Midbrain (tissue), 1 donor: ENCODE data around the gene GPRC5B.

Experiments
- DNase-seq: peaks from one replicate; lab custom pipeline; 2025; lab: John Stamatoyannopoulos, UW

Gene GPRC5B

DNA sequence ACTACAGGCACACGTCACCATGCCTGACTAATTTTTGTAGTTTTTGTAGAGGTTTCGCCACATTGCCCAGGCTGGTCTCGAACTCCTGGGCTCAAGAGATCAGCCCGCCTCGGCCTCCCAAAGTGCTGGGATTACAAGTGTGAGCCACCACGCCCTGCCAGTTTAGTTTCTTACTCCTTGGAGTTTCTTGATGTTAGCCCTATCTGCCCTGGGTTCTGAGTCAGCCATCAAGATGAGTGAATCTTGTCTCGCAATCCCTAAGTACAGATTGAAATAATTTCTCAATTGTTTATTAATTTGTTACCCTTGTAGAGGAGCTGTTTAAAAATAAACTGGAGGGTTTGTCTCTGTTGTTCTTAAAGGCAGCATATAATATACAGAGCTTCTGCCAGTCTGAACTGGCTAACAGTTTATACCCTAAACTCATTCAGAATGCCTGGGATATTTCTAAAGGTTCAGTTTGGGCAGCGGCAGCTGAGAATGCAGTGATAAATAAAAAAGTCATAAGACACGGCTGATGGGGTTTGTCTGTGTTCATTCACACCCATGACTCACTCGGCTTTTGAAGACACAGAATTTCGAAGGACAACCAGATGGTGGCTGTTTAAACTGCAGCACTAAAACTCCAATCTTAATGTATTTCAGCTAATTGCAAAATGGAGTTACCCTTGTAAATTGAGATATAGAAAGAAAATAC is 39.6 kb downstream of the GPRC5B start:
- no peak for DNase-seq

DNA sequence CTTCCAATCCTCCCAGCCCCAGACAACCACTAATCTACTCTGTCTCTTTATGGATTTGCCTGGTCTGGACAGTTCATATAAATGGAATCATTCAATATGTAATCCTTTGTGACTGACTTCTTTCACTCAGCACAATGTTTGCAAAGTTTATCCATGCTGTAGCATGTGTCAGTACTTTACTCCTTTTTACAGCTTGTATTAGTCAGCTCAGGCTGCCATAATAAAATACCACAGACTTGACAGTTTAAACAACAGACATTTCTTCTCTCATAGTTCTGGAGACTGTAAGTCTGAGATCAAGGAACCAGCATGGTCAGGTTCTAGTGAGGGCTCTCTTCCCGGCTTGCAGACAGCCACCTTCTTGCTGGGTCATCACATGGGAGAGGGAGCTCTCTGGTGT is 41.3 kb downstream of the GPRC5B start:
- no peak for DNase-seq

DNA sequence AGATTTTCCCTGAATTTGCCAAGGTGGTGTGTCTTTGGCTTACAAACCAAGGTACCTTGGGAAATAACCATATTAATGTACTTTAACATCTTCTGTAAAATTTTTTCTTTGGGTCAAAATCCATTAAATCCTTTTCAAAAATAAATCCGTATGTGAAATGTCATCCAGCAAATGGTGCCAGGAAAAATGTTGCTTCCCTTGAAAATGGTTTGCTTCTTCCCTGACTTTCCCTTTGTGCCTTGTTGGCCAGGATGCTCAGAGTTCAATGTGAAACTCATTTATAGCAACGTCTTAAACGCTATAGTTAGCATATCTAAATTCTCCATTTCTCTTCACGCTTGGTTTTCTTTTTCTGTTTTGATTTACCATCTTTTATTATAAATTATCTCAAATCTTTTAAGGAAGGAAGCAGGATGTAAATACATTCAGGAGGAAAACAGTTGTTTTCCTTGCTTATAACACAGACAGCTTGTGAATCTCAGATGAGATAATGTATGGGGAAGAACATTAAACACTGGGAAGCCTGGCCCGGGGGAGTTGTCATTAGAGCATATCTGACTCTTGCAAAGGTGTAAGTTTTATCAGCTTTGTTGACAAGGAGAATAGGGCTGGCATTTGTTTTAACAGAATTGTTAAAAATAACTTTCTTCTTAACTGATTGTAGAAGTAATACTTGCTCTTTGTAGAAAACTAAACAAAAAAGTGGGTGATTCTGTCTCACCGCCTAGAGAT is 42.1 kb downstream of the GPRC5B start:
- DNase-seq: no peak

DNA sequence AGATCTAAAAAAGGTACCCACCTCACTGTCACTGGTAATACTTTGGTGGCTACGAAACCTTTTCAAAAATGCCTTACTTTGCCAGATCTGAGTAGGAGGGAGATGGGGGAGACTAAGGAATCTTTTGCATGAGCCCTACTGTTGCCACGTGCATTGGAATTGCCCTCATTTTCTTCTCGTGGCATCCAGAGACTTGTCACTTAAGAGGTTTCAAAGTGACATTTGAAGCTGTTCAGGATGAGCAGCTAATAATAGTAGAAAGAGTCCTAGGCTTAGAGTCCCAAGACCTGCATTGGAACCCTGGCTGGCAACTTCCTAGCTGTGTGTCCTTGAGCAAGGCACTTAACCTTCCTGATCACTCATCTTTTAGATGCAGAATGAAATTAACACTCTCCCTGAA is 43.5 kb downstream of the GPRC5B start:
- no peak for DNase-seq

DNA sequence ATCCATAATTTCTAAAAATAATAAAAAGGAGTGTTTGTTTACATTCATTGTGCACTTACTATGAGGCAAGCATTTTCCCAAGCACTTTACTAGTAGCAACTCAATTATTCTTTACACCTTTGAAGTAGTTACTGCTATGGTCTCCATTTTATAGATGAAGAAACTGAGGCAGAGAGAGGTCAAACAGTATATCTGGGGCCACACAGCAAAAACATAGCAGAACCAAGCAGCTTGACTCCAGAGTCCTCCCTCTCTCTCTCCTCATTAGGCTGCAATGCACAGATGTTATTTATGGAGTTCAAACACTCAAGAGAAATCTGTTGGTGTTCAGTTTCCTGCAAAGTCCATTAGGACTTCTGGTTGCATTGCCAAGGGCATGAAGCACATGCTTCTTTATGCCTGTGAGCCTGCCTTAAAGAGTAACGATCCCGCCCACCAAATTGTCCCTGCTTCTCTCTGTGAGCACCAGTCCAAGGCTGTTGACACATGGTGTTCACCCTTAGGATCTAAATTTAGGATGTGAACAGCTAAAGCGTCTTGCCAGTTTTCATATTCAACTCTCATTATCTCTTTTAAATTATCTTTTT is 44.0 kb downstream of the GPRC5B start:
- DNase-seq: no peak

DNA sequence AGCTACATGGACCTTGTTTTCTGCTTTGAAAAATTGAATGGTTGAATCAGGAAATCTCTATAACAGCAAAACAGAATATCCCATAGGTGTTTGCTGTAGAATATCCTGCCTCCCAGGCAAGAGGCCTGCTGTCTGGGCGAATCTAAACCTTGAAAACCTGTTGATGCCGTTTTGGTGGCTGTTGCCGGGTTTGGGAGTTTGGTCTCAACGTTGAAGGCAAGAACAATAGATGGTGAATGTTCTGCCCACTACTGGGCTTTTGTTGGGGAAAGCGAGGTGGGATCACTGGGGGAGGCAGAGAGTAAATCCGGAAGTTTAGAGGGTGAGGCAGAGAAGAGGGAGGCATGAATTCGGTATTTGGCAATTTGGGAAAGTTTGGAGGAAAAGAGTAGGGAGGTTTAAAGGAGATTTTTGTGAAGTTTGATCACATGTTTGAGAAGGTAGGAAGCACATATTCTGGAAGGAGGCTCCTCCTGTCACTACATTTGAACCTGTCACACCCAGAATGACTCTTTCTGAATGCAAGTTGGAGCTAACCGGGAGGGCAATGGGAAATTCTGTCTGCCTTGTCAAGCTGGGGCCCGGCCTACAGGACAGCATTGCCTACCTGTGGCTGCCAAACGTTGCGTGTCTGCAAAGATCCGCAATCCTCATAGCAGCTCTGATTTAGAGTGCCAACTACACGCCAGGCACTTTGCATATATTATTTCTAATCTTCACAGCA is 46.5 kb downstream of the GPRC5B start:
- no peak for DNase-seq

DNA sequence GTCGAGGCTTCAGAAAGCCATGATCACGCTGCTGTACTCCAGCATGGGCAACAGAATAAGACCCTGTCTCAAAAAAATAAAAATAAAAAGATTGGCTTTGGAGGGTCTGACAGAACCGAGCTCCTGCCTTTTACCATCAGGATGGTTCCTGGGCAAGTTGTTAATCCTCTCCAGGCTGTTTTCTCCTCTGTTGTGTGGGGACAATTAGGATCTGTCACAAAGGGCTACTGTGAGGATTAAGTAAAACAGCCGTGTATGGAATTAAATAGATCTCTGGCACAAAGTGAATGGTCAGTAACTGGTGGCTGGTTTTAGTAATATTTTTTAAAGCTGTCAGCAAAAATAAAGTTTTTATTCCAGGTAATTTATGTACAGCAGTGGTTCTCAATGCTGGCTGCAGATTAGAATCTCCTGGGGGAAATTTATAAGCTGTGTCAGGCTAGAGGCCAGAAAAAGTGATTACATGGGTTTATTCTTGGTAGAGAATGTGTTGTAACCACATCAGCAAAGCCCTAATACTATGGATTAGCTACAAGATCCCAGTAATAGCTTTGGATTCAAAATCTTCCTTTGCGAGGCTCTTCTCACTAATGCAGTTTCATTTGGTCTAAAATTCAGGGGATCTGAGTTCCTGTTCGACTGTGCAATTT is 47.2 kb downstream of the GPRC5B start:
- peak; percentile 63 for DNase-seq

DNA sequence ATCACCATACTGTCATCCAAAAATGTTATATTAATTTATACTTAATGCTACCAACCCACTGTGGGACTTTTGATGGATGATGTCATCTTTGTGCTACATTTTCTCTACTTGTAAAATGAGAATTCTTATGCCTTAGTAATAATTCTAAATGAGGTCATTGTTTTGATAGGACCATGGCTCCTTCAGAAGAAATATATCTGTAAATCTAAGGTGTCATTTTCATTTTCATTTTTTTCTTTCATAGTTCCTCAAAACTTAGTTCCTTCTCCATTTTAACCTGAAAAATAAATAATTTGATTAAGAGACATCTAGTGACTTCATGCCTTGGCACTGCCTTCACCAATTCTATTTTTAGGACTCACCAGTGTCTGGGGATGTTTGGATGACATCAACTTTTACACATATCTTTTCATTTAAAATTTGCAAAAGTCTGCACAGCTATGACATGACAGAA is 48.7 kb downstream of the GPRC5B start:
- no peak for DNase-seq

DNA sequence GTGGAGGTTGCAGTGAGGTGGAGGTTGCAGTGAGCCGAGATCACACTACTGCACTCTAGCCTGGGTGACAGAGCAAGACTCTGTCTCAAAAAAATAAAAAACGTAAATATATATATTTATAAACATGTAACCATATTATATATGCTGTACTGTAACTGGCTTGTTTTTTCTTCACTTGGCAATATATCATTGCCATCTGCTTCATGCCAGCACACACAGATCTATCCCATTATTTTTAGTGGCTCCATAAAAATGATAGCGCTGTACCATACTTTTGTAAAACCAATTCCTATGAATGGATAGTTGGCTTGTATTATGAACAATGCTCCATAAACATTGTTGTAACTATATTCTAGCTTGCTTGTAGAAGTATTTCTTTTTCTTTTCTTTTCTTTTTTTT is 49.5 kb downstream of the GPRC5B start:
- DNase-seq: no peak

DNA sequence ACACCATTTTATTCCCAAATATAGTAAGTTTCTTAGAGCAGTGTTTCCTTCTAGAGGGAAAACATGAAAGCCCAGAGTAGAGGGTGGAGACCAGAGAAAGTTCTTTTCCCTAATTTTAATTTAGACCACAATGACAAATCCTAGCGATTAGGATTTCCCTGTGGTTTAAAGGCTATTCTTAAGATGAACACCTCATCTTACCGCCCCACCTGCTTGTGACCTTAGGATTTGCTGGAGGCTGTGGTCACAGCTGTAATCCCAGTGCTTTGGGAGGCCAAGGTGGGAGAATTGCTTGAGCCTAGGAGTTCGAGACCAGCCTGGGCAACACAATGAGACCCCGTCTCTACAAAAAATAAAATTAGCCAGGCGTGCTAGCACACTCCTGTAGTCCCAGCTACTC is 51.1 kb downstream of the GPRC5B start:
- DNase-seq: no peak

DNA sequence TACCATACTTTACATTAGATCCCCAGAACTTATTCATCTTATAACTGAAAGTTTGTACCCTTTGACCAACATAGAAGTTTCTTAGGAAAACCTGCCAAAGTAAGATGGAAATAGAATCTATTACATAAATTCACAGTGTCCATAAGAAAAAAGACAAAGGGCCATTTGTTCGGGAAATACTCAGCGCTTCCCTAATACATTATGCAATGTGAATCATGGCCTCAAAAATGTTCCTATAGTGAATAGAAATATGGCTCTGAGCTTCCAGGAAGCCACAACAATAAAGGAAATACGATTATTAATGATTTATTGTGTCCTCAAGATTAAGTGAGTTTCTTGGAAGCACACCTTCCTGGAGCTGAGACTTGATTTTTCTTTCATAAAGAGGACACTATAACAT is 51.5 kb downstream of the GPRC5B start:
- DNase-seq: no peak

DNA sequence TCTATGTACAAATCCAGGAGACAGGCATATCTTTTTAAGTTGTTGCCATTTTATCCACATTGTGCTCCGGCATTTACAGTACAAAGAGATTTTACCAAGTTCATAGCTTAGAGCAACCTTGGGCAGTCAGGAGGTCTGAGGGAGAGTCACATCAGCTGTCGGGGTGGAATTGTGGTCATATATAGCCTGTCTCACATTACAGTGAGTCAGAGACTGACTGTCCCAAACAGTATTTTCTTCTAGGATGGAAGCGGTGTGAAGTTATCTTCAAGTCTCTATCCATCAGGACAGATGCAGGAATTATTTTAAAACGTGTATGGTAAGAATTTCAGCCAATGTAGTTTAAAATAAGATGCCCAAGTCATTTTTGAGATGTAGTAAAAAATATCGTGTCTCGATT is 53.0 kb downstream of the GPRC5B start:
- DNase-seq: no peak

DNA sequence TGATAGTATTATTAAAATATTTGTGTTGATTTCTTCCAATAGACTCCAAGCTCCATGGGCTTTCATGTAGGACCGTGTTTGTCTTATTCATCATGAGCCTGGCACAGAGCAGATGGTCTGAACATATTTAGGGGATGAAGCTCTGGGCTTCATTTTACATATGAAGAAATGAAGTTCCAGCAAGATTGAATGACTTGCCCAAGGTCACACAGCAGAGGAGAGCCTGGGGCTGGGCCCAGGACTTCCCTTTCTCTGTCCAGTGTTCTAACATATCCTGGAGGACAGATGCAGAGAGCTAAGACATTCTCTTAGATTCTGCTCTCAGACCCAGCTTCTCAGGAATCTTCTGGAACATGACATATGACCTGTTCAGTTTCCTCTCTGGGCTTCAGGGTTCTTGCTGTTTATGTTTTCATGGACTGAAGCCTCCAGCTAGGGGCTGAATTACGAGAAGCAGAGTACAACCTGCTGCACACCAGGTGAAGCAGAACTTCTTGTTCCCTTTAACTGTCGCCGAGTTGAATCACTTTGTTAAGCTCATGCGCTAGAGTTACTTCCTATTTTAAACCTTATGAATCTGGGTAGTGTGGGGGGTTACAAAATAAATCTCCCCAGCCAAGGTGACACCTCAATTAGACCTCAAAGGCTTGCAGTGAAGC is 53.6 kb downstream of the GPRC5B start:
- DNase-seq: no peak

DNA sequence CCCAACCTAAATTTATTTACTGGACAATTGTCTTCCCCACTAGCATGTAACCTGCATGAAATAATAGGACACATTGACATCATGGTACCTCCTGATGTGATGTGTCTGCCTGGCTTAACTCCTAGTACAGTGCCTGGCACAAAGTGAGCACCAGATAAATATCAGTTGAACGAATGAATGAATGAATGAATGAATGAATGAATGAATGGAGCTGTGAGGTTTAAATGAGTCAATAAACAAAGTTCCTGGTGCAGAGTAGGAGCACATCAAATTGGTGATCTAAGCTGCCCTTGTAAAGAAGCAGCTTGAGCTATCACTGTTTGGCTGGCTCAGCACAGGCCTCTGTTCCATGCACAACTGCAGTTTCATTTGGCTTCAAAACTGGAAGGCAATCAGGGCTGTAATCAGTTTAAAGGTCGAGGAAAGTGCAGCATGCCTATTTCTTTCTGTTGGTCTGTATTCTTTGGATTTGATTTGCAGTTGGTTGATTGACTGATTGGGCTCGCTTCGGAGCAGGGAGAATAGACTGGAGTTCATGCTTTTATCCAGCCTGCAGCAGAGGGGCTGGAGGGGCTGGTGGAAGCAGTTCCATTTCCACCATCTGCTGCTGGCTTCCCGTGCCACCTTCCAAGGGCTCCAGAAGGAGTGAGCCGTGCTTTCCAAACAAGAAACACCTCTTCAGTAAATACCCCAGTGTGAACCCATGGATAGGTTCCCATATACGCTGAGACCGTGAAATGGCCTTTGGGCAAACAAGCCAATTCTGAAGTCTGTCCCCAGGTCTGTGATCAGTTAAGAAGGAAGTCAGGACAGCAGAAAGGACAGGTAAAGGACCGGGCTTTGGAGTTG is 54.6 kb downstream of the GPRC5B start:
- DNase-seq: no peak

DNA sequence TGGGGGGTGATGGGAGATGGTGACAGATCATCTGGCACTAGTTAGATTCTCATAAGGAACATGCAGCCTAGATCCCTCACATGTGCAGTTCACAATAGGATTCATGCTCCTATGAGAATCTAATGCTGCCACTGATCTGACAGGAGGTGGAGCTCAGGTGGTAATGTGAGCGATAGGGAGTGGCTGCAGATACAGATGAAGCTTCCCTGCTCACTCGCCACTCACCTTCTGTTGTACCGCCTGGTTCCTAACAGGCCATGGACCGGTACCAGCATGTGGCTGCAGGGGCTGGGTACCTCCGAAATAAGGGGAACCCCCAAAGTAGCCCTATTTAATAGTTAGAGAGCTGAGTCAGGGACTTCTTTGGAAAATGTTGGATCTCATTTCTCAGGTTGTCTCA is 60.4 kb downstream of the GPRC5B start:
- DNase-seq: no peak

DNA sequence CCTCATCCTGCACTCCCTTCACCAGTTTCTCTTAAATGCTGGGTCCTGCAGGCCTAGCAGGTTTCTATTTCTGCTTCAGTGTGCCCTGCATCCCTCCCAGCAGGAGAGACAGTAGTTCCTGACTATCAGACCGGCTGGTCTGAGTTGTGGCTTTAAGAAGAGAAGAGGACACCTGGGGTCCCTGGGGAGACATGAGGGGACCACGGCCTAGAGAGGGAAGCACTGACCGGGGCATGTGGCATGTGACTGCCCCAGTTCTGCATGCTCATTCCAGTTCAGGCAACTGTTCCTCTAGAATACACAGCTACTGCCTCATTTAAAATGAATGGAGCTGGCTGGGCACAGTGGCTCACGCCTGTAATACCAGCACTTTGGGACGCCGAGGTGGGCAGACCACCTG is 61.3 kb downstream of the GPRC5B start:
- DNase-seq: no peak

DNA sequence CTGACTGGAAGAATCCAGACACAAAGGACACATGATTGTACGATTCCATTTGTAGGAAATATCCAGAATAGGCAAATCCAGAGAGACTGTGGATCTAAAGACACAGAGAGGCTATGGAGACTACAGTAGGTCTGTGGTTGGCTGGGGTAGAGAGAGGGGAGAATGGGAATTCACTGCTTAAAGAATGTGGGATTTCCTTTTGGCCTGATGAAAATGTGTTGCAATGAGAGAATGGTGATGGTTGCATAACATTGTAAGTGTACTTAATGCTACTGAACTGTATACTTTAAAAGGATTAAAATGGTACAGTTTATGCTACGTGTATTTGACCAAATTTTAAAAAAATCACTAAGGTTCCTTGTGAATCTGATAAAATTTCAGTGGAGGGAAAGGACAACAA is 62.1 kb downstream of the GPRC5B start:
- DNase-seq: no peak

DNA sequence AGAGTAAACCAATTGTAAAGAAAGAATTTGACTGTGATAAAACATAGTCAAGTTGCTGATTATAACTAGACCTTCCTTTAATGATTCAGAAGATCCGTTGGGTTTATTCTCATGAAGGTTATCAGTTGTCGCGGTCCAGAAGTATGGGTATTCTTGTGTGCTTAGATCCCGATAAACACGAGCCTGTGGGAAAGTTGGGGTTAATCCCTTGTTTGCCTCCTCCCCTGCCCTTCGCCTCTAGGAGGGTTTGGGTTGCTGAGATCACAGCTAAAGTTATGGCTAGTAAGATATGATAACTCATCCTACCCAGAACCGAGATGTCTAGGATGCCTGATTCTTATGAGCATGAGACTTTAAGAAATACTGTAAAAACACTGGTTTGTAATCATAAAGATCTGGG is 66.8 kb downstream of the GPRC5B start:
- no peak for DNase-seq

DNA sequence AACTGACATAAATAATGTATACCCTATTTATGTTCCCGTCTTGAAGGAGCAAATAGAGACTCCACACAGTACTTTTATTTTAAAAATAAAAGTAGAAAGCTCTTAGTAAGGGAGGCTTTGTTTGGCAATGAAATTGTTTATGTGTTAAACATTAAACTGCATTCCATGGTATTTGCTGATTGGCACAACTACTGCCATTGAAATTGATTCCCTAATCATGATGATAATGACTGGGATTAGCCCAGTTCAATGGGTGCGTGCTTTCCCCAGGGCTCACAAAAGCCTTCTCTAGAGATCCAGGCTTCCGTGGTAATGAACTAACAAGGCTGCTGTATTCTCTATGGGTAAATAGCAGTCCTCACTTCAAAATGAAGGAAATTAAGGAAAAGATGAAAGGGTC is 67.5 kb downstream of the GPRC5B start:
- no peak for DNase-seq

DNA sequence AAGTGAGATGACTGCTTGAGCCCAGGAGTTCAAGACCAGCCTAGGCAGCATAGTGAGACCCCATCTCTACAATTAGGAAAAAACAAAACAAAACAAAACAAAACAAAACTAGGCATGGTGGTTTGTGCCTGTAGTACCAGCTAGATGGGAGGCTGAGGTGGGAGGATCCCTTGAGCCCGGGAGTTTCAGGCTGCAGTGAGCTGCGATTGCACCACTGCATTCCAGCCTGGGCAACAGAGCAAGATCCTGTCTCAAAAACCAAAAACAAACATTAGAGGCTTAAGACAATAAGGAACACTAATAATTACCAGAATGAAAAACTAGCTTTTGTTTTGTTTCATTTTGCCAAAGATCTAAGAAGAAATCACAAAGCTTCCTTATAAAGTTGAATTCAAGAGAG is 69.2 kb downstream of the GPRC5B start:
- DNase-seq: no peak

DNA sequence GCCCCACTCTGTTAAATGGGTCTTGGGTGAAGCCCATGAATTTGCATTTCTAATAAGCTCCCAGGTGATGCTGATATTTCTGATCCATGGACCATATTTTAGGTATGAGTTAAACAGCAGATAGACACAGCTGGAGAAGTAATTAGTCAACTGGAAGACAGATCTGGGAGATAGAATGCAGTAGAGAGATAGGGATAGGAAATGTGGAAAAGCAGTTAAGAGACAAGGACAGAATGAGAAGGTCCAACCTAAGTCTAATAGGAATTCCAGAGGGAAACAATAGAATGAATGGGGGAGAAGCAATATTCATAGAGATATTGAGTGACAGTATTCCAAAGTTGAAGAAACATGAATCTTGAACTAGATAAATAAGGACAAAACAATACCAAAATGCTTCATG is 71.7 kb downstream of the GPRC5B start:
- DNase-seq: no peak
